ENCODE data around the gene XPNPEP2. TPM values are rescaled to one million over a fixed set of nuclear protein-coding genes. Genes with fewer than 3 reads are reported as not detected.

The XPNPEP2 gene
- total RNA-seq, 1 experiment from 2014 or later: not detected

GRCh38 chrX:129784371-129784770, 45.6 kb downstream of the XPNPEP2 start:
- H3K9me3 ChIP-seq (ENCODE audit: insufficient read depth, low read depth): no peaks in the 10 kb centered on the region

GRCh38 chrX:129785160-129785947, 46.6 kb downstream of the XPNPEP2 start:
- no peak for DNase-seq
- H3K9me3 ChIP-seq (ENCODE audit: insufficient read depth, low read depth): no peaks in the 10 kb centered on the region
- no TSS peak for BruUV-seq (replicated peaks)
- no peak overlapping the region for H3K27ac ChIP-seq
- H3K4me3 ChIP-seq: no peak overlapping the region
- intact Hi-C loops (cut with micrococcal nuclease; ENCODE audit: unreplicated experiment): no loop called here
- H3K4me1 ChIP-seq (replicated peaks; ENCODE audit: insufficient read depth): no peaks in the 10 kb centered on the region
- H3K4me2 ChIP-seq: no peak overlapping the region
- no peaks in the 10 kb centered on the region for H3F3A ChIP-seq (ENCODE audit: insufficient read depth, low read depth)
- TF ChIP-seq CTCF (conservative IDR thresholded peaks at IDR 0.05) (no peak), EZH2 (IDR thresholded peaks at IDR 0.05; ENCODE audit: low read depth) (no peak)
- no peaks in the 10 kb centered on the region for H3K27me3 ChIP-seq (ENCODE audit: insufficient read depth, low read depth)
- CTCF ChIA-PET: no interaction called here
- H3K36me3 ChIP-seq (ENCODE audit: low read depth): no peaks in the 10 kb centered on the region
- POLR2A ChIA-PET (ENCODE audit: unreplicated experiment): no interaction called here
- no peaks in the 10 kb centered on the region for H3K79me2 ChIP-seq (ENCODE audit: low read depth)
- H2AFZ ChIP-seq: no peak overlapping the region
- H3K9me2 ChIP-seq (ENCODE audit: insufficient read depth): no peaks in the 10 kb centered on the region
- H4K20me1 ChIP-seq (ENCODE audit: insufficient read depth): no peaks in the 10 kb centered on the region

More at GRCh38 chrX:129784371-129784770, 45.6 kb downstream of the XPNPEP2 start:
- Histone ChIP-seq H3K4me3 (no peak overlapping the region), H3K27me3 (ENCODE audit: insufficient read depth, low read depth) (no peaks in the 10 kb centered on the region), H3F3A (ENCODE audit: insufficient read depth, low read depth) (no peaks in the 10 kb centered on the region), H3K9me2 (ENCODE audit: insufficient read depth) (no peaks in the 10 kb centered on the region), H2AFZ (no peak overlapping the region), H3K79me2 (ENCODE audit: low read depth) (no peaks in the 10 kb centered on the region), H3K4me2 (no peak overlapping the region), H3K27ac (no peak overlapping the region), H3K4me1 (replicated peaks; ENCODE audit: insufficient read depth) (no peaks in the 10 kb centered on the region), H3K36me3 (ENCODE audit: low read depth) (no peaks in the 10 kb centered on the region), H4K20me1 (ENCODE audit: insufficient read depth) (no peaks in the 10 kb centered on the region)
- ChIA-PET CTCF (no interaction called here), POLR2A (ENCODE audit: unreplicated experiment) (no interaction called here)
- no TSS peak for BruUV-seq (replicated peaks)
- intact Hi-C loops (cut with micrococcal nuclease; ENCODE audit: unreplicated experiment): no loop called here
- no peak for TF ChIP-seq EZH2 (IDR thresholded peaks at IDR 0.05; ENCODE audit: low read depth)
- TF ChIP-seq CTCF (conservative IDR thresholded peaks at IDR 0.05): no peak
- DNase-seq: no peak

GRCh38 chrX:129786210-129786651, 47.5 kb downstream of the XPNPEP2 start:
- H3K27ac ChIP-seq: no peak overlapping the region
- BruUV-seq (replicated peaks): no TSS peak
- no peaks in the 10 kb centered on the region for H3K36me3 ChIP-seq (ENCODE audit: low read depth)
- ChIA-PET POLR2A (ENCODE audit: unreplicated experiment) (no interaction called here), CTCF (no interaction called here)
- no peaks in the 10 kb centered on the region for H4K20me1 ChIP-seq (ENCODE audit: insufficient read depth)
- H3K4me1 ChIP-seq (replicated peaks; ENCODE audit: insufficient read depth): no peaks in the 10 kb centered on the region
- H2AFZ ChIP-seq: no peak overlapping the region
- H3K4me2 ChIP-seq: no peak overlapping the region
- no peak overlapping the region for H3K4me3 ChIP-seq
- intact Hi-C loops (cut with micrococcal nuclease; ENCODE audit: unreplicated experiment): no loop called here
- no peaks in the 10 kb centered on the region for H3K9me2 ChIP-seq (ENCODE audit: insufficient read depth)
- no peak for DNase-seq
- TF ChIP-seq CTCF (conservative IDR thresholded peaks at IDR 0.05) (no peak), EZH2 (IDR thresholded peaks at IDR 0.05; ENCODE audit: low read depth) (no peak)
- no peaks in the 10 kb centered on the region for H3K79me2 ChIP-seq (ENCODE audit: low read depth)
- no peaks in the 10 kb centered on the region for H3F3A ChIP-seq (ENCODE audit: insufficient read depth, low read depth)
- no peaks in the 10 kb centered on the region for H3K27me3 ChIP-seq (ENCODE audit: insufficient read depth, low read depth)
- no peaks in the 10 kb centered on the region for H3K9me3 ChIP-seq (ENCODE audit: insufficient read depth, low read depth)
